ENCODE measurements around the gene NPAS3. TPM values are rescaled to one million over a fixed set of nuclear protein-coding genes. Genes with fewer than 3 reads are reported as not detected.
A peak's percentile ranks its signal among the peaks of the same experiment; 100 is the strongest.

Gene NPAS3
- total and polyA plus RNA-seq, 2 of the 13 experiments (the other 11 are each of a cell fraction or from before 2014, with no cell fraction given), result not detected

- TF ChIP-seq ZNF766 (CRISPR knock-in tag; IDR thresholded peaks at IDR 0.05; ENCODE audit: borderline replicate concordance) (peak; percentile 51; the same call in 1 of the 2 replicates), ASH2L (IDR thresholded peaks at IDR 0.05; ENCODE audit: insufficient read length, low read depth, low read length) (peak; percentile 43), MLX (CRISPR knock-in tag; IDR thresholded peaks at IDR 0.05) (no peak), MTA1 (CRISPR knock-in tag; IDR thresholded peaks at IDR 0.05; ENCODE audit: borderline replicate concordance) (no peak), KAT2B (IDR thresholded peaks at IDR 0.05; ENCODE audit: borderline replicate concordance, low read depth, low read length) (no peak), ZNF331 (CRISPR knock-in tag; IDR thresholded peaks at IDR 0.05) (no peak), ZNF709 (CRISPR knock-in tag; IDR thresholded peaks at IDR 0.05) (peak; percentile 29; the same call in 1 of the 2 replicates), MTF2 (CRISPR knock-in tag; IDR thresholded peaks at IDR 0.05; ENCODE audit: borderline replicate concordance) (no peak), ZNF672 (CRISPR knock-in tag; IDR thresholded peaks at IDR 0.05) (no peak), HDAC1 (CRISPR knock-in tag; IDR thresholded peaks at IDR 0.05) (no peak), ZNF382 (CRISPR knock-in tag; IDR thresholded peaks at IDR 0.05; ENCODE audit: borderline replicate concordance) (no peak), XRCC5 (optimal IDR thresholded peaks at IDR 0.05; ENCODE audit: low read length) (peak; percentile 77), MBD4 (IDR thresholded peaks at IDR 0.05; ENCODE audit: borderline replicate concordance, low read length) (no peak), ZNF235 (CRISPR knock-in tag; IDR thresholded peaks at IDR 0.05; ENCODE audit: borderline replicate concordance) (no peak), ZNF644 (CRISPR knock-in tag; IDR thresholded peaks at IDR 0.05; ENCODE audit: low read depth) (no peak), ZBTB20 (CRISPR knock-in tag; IDR thresholded peaks at IDR 0.05; ENCODE audit: borderline replicate concordance, low read depth) (no peak), ZNF33A (CRISPR knock-in tag; IDR thresholded peaks at IDR 0.05; ENCODE audit: borderline replicate concordance) (no peak), IKZF5 (CRISPR knock-in tag; IDR thresholded peaks at IDR 0.05) (peak; percentile 54; the same call in 1 of the 2 replicates), GMEB1 (CRISPR knock-in tag; IDR thresholded peaks at IDR 0.05; ENCODE audit: borderline replicate concordance) (no peak), ZNF572 (CRISPR knock-in tag; IDR thresholded peaks at IDR 0.05) (no peak), MIER2 (CRISPR knock-in tag; IDR thresholded peaks at IDR 0.05) (no peak), ZKSCAN5 (CRISPR knock-in tag; IDR thresholded peaks at IDR 0.05) (no peak), ZNF780A (CRISPR knock-in tag; IDR thresholded peaks at IDR 0.05) (no peak), JUND (CRISPR knock-in tag; IDR thresholded peaks at IDR 0.05) (no peak), MYNN (CRISPR knock-in tag; IDR thresholded peaks at IDR 0.05; ENCODE audit: low read depth) (no peak)
- TF ChIP-seq, protein P1, sequence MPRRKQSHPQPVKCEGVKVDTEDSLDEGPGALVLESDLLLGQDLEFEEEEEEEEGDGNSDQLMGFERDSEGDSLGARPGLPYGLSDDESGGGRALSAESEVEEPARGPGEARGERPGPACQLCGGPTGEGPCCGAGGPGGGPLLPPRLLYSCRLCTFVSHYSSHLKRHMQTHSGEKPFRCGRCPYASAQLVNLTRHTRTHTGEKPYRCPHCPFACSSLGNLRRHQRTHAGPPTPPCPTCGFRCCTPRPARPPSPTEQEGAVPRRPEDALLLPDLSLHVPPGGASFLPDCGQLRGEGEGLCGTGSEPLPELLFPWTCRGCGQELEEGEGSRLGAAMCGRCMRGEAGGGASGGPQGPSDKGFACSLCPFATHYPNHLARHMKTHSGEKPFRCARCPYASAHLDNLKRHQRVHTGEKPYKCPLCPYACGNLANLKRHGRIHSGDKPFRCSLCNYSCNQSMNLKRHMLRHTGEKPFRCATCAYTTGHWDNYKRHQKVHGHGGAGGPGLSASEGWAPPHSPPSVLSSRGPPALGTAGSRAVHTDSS (CRISPR knock-in tag; conservative IDR thresholded peaks at IDR 0.05), result 0 out of 2 replicates have a peak, but pooled peaks have one; percentile 18
- TF ChIP-seq, protein P2, sequence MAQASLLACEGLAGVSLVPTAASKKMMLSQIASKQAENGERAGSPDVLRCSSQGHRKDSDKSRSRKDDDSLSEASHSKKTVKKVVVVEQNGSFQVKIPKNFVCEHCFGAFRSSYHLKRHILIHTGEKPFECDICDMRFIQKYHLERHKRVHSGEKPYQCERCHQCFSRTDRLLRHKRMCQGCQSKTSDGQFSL (CRISPR knock-in tag; IDR thresholded peaks at IDR 0.05), result no peak
These were observed 854.2 kb downstream of the NPAS3 start (continued) for GRCh38 chr14:33792720-33793368.

Data from HepG2 (cell line).